Endothelial cell of umbilical vein (primary cell): ENCODE results near the gene PF4V1. TPM values are rescaled to one million over a fixed set of nuclear protein-coding genes. Genes with fewer than 3 reads are reported as not detected.

ENCODE experiments used
- BruUV-seq: library from RNA; stranded (reverse); fragments of 400-500 nt; replicated peaks from 2 replicates; lab custom pipeline; 2021; lab: Mats Ljungman, UMichigan
- CTCF ChIA-PET: fragments of 300-600, 350-600 bp; sonication (Branson Sonifier 250); formaldehyde crosslinking; loops from one replicate; lab custom pipeline; 2021; ENCODE audit warnings: antibody characterized with exemption, inconsistent platforms; lab: Charles Lee
- POLR2A ChIA-PET: fragments of 300-600, 350-600 bp; sonication (Branson Sonifier 250); formaldehyde crosslinking; loops from one replicate; lab custom pipeline; 2021; ENCODE audit warnings: antibody characterized with exemption, inconsistent platforms; lab: Charles Lee
- DNase-seq: peaks from one replicate; pipeline ENCODE4 v3.0.0-alpha.2; 2011; ENCODE audit warnings: low read depth, low spot score
- FAIRE-seq: peaks from 2 replicates; lab custom pipeline; 2011; peaks lifted over from hg19 to GRCh38; lab: Jason Lieb, UNC
- H2AFZ ChIP-seq: 2 replicates; pipeline ENCODE4 v1.6.0; 2012; ENCODE audit warnings: low read depth, low read length, control low read depth, inconsistent platforms
- H3K27ac ChIP-seq: 2 replicates; pipeline ENCODE4 v1.5.1; 2011; ENCODE audit warnings: low read depth, mild to moderate bottlenecking, control low read depth, low read length, moderate library complexity; ENCODE audit not compliant: insufficient read depth
- H3K27me3 ChIP-seq, 2 experiments: 2 replicates each; pipeline versions ENCODE4 v1.6.0 to v1.6.1; 2011; ENCODE audit warnings: low read length in 2 of 2, mixed read lengths in 1 of 2; ENCODE audit not compliant: control insufficient read depth in 2 of 2, insufficient read depth in 2 of 2
- H3K36me3 ChIP-seq, 2 experiments: 2 replicates in 1 of 2; 3 replicates in 1 of 2; pipeline ENCODE4 v1.5.1; 2011; ENCODE audit warnings: low read length in 2 of 2, mild to moderate bottlenecking in 1 of 2, moderate library complexity in 1 of 2; ENCODE audit not compliant: control insufficient read depth in 2 of 2, insufficient read depth in 2 of 2; ENCODE audit errors: extremely low read depth in 1 of 2
- H3K4me1 ChIP-seq: 3 replicates; pipeline ENCODE4 v1.5.1; 2011; ENCODE audit warnings: mild to moderate bottlenecking, low read length; ENCODE audit not compliant: control insufficient read depth, insufficient read depth; ENCODE audit errors: extremely low read depth
- H3K4me2 ChIP-seq: 2 replicates; pipeline ENCODE4 v1.6.1; 2011; ENCODE audit warnings: low read length, control low read depth, mixed read lengths; ENCODE audit not compliant: insufficient read depth
- H3K4me3 ChIP-seq, 3 experiments: fragments of 200-600 bp in 1 of 3; sonication (generic), shearing (Covaris generic) in 1 of 3; replicated peaks in 1 of 3; 2 replicates each; pipeline ENCODE4 v1.5.1; 2011 to 2016; ENCODE audit warnings: control low read depth in 3 of 3, low read length in 3 of 3, mild to moderate bottlenecking in 2 of 3, inconsistent platforms in 1 of 3, low read depth in 1 of 3, moderate library complexity in 1 of 3; ENCODE audit not compliant: insufficient read depth in 1 of 3
- H3K79me2 ChIP-seq: 2 replicates; pipeline ENCODE4 v1.6.0; 2012; ENCODE audit warnings: low read length, inconsistent platforms; ENCODE audit not compliant: control insufficient read depth, insufficient read depth
- H3K9ac ChIP-seq: replicated peaks from 2 replicates; pipeline ENCODE3; 2011; ENCODE audit warnings: low read length, control low read depth; ENCODE audit not compliant: insufficient read depth; ENCODE audit errors: extremely low read depth
- H3K9me1 ChIP-seq: replicated peaks from 3 replicates; pipeline ENCODE4 v1.6.0; 2011; ENCODE audit warnings: mild to moderate bottlenecking, low read length; ENCODE audit not compliant: control insufficient read depth, insufficient read depth; ENCODE audit errors: extremely low read depth
- H3K9me3 ChIP-seq: replicated peaks from 2 replicates; pipeline ENCODE4 v1.5.1; 2012; ENCODE audit warnings: low read length, inconsistent platforms; ENCODE audit not compliant: control insufficient read depth, insufficient read depth
- H4K20me1 ChIP-seq: replicated peaks from 2 replicates; pipeline ENCODE3; 2011; ENCODE audit warnings: mild to moderate bottlenecking, low read length; ENCODE audit not compliant: control insufficient read depth, insufficient read depth; ENCODE audit errors: extremely low read depth
- GATA2 ChIP-seq: IDR thresholded peaks from 2 replicates; pipeline ENCODE4 v1.7.0; 2011; ENCODE audit warnings: low read depth, mild to moderate bottlenecking, moderate library complexity, mixed read lengths, low read length; ENCODE audit not compliant: insufficient read length, insufficient read depth
- JUN ChIP-seq: IDR thresholded peaks from 2 replicates; pipeline ENCODE4 v1.6.1; 2011; ENCODE audit warnings: borderline replicate concordance, low read depth; ENCODE audit not compliant: insufficient read length, insufficient read depth
- MYC ChIP-seq: IDR thresholded peaks from one replicate; pipeline ENCODE4 v1.6.1; 2011; ENCODE audit warnings: mild to moderate bottlenecking, low read depth, low read length
- POLR2A ChIP-seq: IDR thresholded peaks from 2 replicates; pipeline ENCODE4 v1.6.1; 2012; ENCODE audit warnings: low read depth, mild to moderate bottlenecking, control low read depth, low read length
- POLR2AphosphoS5 ChIP-seq: IDR thresholded peaks from 2 replicates; pipeline ENCODE4 v1.6.1; 2012; ENCODE audit warnings: low read depth, mild to moderate bottlenecking, control low read depth, low read length, moderate library complexity; ENCODE audit not compliant: insufficient read depth
- dilution Hi-C: fragments of 300-500 bp; cut with MboI; formaldehyde crosslinking; loops from one replicate; pipeline ENCODE4 v1.15.0; 2019; ENCODE audit warnings: low sequenced_read_pairs; ENCODE audit not compliant: extremely low pct_ligation_motif_present
- intact Hi-C: fragments of 100-400 bp; cut with micrococcal nuclease; formaldehyde crosslinking; loops from one replicate; pipeline ENCODE4 v1.10.0; 2022
- polyA plus RNA-seq, 4 experiments: library from polyadenylated mRNA; depleted of rRNA in 3 of 4; stranded (reverse) in 3 of 4; unstranded in 1 of 4; fragments of >200 nt; gene quantifications; 2 replicates each; pipeline versions ENCODE4 v1.2.1 to v1.2.3, GENCODE V29; 2011 to 2012; ENCODE audit warnings: missing spikeins in 1 of 4
- total RNA-seq: library from RNA; stranded (reverse); gene quantifications from 2 replicates; pipeline ENCODE4 v1.2.3, GENCODE V29; 2021
- TF ChIP-seq, protein P1 (sequence below): IDR thresholded peaks from 2 replicates; pipeline ENCODE4 v1.6.1; 2011; ENCODE audit not compliant: insufficient read depth, insufficient read length

PF4V1 gene
- total and polyA plus RNA-seq, 2 donors (not counting 3 experiments of a cell fraction or from before 2014, with no cell fraction given): not detected

DNA sequence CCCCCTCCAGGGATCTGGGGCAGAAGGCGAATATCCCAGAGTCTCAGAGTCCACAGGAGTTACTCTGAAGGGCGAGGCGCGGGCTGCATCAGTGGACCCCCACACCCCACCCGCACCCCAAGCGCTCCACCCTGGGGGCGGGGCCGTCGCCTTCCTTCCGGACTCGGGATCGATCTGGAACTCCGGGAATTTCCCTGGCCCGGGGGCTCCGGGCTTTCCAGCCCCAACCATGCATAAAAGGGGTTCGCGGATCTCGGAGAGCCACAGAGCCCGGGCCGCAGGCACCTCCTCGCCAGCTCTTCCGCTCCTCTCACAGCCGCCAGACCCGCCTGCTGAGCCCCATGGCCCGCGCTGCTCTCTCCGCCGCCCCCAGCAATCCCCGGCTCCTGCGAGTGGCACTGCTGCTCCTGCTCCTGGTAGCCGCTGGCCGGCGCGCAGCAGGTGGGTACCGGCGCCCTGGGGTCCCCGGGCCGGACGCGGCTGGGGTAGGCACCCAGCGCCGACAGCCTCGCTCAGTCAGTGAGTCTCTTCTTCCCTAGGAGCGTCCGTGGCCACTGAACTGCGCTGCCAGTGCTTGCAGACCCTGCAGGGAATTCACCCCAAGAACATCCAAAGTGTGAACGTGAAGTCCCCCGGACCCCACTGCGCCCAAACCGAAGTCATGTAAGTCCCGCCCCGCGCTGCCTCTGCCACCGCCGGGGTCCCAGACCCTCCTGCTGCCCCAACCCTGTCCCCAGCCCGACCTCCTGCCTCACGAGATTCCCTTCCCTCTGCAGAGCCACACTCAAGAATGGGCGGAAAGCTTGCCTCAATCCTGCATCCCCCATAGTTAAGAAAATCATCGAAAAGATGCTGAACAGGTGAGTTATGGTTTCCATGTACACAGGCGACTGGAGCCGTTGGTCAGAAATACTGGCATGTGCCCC, 16.3 kb downstream of the PF4V1 start, which contains the start of gene CXCL1:
TSS of gene CXCL1 (plus strand) at position 264 of the 926 bp plus-strand sequence. CDS start at position 342, 78 bp downstream.
- DNase-seq (peak; percentile 52), FAIRE-seq (peak; percentile 54)
- H3K36me3 ChIP-seq: no peaks in the 10 kb centered on the region
- peaks cover 5% of the 10 kb centered on the region for H3K79me2 ChIP-seq
- no peaks in the 10 kb centered on the region for H3K27me3 ChIP-seq
- ChIA-PET POLR2A (no interaction called here), CTCF (interaction anchor here (1.0 to 2.5 kb wide), 12 partner anchors 13 to 265 kb away, joined by 3 to 12 read pairs (median 4); partner anchors contain the start of genes CXCL2 and CXCL3)
- H3K4me1 ChIP-seq: peaks cover 35% of the 10 kb centered on the region
- H3K9me3 ChIP-seq: no peaks in the 10 kb centered on the region
- TF ChIP-seq, protein P1, sequence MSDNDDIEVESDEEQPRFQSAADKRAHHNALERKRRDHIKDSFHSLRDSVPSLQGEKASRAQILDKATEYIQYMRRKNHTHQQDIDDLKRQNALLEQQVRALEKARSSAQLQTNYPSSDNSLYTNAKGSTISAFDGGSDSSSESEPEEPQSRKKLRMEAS: no peak
- TF ChIP-seq POLR2A: peak; percentile 68
- no peak for TF ChIP-seq JUN
- peak; percentile 89 for TF ChIP-seq POLR2AphosphoS5
- no peak for TF ChIP-seq MYC
- TF ChIP-seq GATA2: no peak
- H3K9ac ChIP-seq: peak within 1 kb of the TSS; percentile 59
- dilution Hi-C loops (no loop called here), intact Hi-C loops (loop anchor here (1.0 to 10.0 kb wide), 4 partner anchors 53 to 225 kb away; partner anchors contain the start of gene CXCL2)
- H2AFZ ChIP-seq: peak within 1 kb of the TSS; percentile 93
- no peaks in the 10 kb centered on the region for H4K20me1 ChIP-seq
- H3K4me2 ChIP-seq: peak within 1 kb of the TSS; percentile 79
- no TSS peak for BruUV-seq
- H3K27ac ChIP-seq: peak within 1 kb of the TSS; percentile 55
- peak within 1 kb of the TSS; percentile 49 to 81 (median 67) for H3K4me3 ChIP-seq
- H3K9me1 ChIP-seq: no peaks in the 10 kb centered on the region
